IMR-90 (cell line): ENCODE results near the gene IP6K2. TPM values are rescaled to one million over a fixed set of nuclear protein-coding genes. Genes with fewer than 3 reads are reported as not detected.
A peak's percentile ranks its signal among the peaks of the same experiment; 100 is the strongest.

ENCODE experiments used
- ATAC-seq: fragments of 200-7000 bp; cut with Tn5 transposase; 2 replicates; pipeline ENCODE4 v1.9.1; 2020; ENCODE audit warnings: low read depth, mild to moderate bottlenecking, moderate library complexity
- BruUV-seq: library from RNA; stranded (reverse); fragments of 400-500 nt; replicated peaks from 2 replicates; lab custom pipeline; 2021; lab: Mats Ljungman, UMichigan
- CTCF ChIA-PET: fragments of 300-600 bp; formaldehyde crosslinking; extraction: SDS; loops from one replicate; lab custom pipeline; 2021; ENCODE audit warnings: antibody characterized with exemption; lab: Yijun Ruan, JAX
- POLR2A ChIA-PET: fragments of 300-600 bp; sonication (Branson Sonifier 250); formaldehyde crosslinking; loops from one replicate; lab custom pipeline; 2022; ENCODE audit warnings: antibody characterized with exemption; ENCODE audit not compliant: unreplicated experiment; lab: Charles Lee
- DNase-seq: peaks from one replicate; pipeline ENCODE4 v3.0.0; 2013
- H2AFZ ChIP-seq: replicated peaks from 2 replicates; pipeline ENCODE3; 2013; ENCODE audit warnings: low read length, mild to moderate bottlenecking; ENCODE audit not compliant: poor library complexity
- H2AK5ac ChIP-seq: 2 replicates; pipeline ENCODE4 v1.6.1; 2013; ENCODE audit warnings: low read depth, low read length, inconsistent platforms
- H2AK9ac ChIP-seq: replicated peaks from 2 replicates; pipeline ENCODE3; 2013; ENCODE audit warnings: mild to moderate bottlenecking, low read depth, low read length, moderate library complexity; ENCODE audit not compliant: poor library complexity
- H2BK120ac ChIP-seq: 2 replicates; pipeline ENCODE4 v1.6.1; 2013; ENCODE audit warnings: low read depth, low read length, inconsistent platforms
- H2BK15ac ChIP-seq: 3 replicates; pipeline ENCODE4 v1.6.1; 2013; ENCODE audit warnings: low read depth, low read length, inconsistent platforms
- H2BK20ac ChIP-seq: 2 replicates; pipeline ENCODE4 v1.6.1; 2013; ENCODE audit warnings: low read depth, mild to moderate bottlenecking, inconsistent platforms, low read length, moderate library complexity
- H2BK5ac ChIP-seq: 2 replicates; pipeline ENCODE4 v1.6.1; 2013; ENCODE audit warnings: mild to moderate bottlenecking, low read depth, low read length, inconsistent platforms; ENCODE audit not compliant: poor library complexity, severe bottlenecking
- H3K14ac ChIP-seq: replicated peaks from 2 replicates; pipeline ENCODE4 v1.6.1; 2013; ENCODE audit warnings: low read depth, low read length, inconsistent platforms
- H3K18ac ChIP-seq: 2 replicates; pipeline ENCODE4 v1.6.1; 2013; ENCODE audit warnings: low read depth, low read length, control low read depth
- H3K23ac ChIP-seq: 2 replicates; pipeline ENCODE4 v1.6.1; 2013; ENCODE audit warnings: low read depth, low read length, inconsistent platforms
- H3K27ac ChIP-seq: 2 replicates; pipeline ENCODE4 v1.5.1; 2013; ENCODE audit warnings: mild to moderate bottlenecking, control low read depth, low read length; ENCODE audit not compliant: insufficient read depth
- H3K27me3 ChIP-seq: 2 replicates; pipeline ENCODE4 v1.6.1; 2013; ENCODE audit warnings: low read length; ENCODE audit not compliant: control insufficient read depth, insufficient read depth
- H3K36me3 ChIP-seq: 2 replicates; pipeline ENCODE4 v1.6.1; 2013; ENCODE audit warnings: low read length, mixed read lengths; ENCODE audit not compliant: control insufficient read depth, insufficient read depth
- H3K4ac ChIP-seq: 2 replicates; pipeline ENCODE4 v1.6.1; 2013; ENCODE audit warnings: low read depth, low read length, inconsistent platforms
- H3K4me1 ChIP-seq: 2 replicates; pipeline ENCODE4 v1.6.1; 2013; ENCODE audit warnings: low read length, mixed read lengths; ENCODE audit not compliant: control insufficient read depth, insufficient read depth
- H3K4me2 ChIP-seq: 2 replicates; pipeline ENCODE4 v1.6.1; 2013; ENCODE audit warnings: low read depth, mild to moderate bottlenecking, control low read depth, low read length, moderate library complexity
- H3K4me3 ChIP-seq: 2 replicates; pipeline ENCODE4 v1.5.1; 2013; ENCODE audit warnings: low read depth, mild to moderate bottlenecking, control low read depth, low read length, moderate library complexity; ENCODE audit not compliant: insufficient read depth
- H3K56ac ChIP-seq: 2 replicates; pipeline ENCODE4 v1.6.1; 2013; ENCODE audit warnings: low read length, inconsistent platforms; ENCODE audit not compliant: insufficient read depth; ENCODE audit errors: extremely low read depth
- H3K79me1 ChIP-seq, 2 experiments: 2 replicates each; pipeline ENCODE4 v1.6.1; 2013; ENCODE audit warnings: low read length in 2 of 2, inconsistent platforms in 1 of 2, low read depth in 1 of 2
- H3K9ac ChIP-seq: 2 replicates; pipeline ENCODE4 v1.6.1; 2013; ENCODE audit warnings: low read depth, low read length, control low read depth
- H3K9me1 ChIP-seq: 2 replicates; pipeline ENCODE4 v1.6.1; 2013; ENCODE audit warnings: low read length, inconsistent platforms; ENCODE audit not compliant: insufficient read depth
- H3K9me3 ChIP-seq: 2 replicates; pipeline ENCODE4 v1.6.1; 2013; ENCODE audit warnings: low read length; ENCODE audit not compliant: control insufficient read depth, insufficient read depth
- H4K20me1 ChIP-seq: 2 replicates; pipeline ENCODE4 v1.6.1; 2013; ENCODE audit warnings: low read length, inconsistent platforms; ENCODE audit not compliant: insufficient read depth
- H4K5ac ChIP-seq: 2 replicates; pipeline ENCODE4 v1.6.1; 2013; ENCODE audit warnings: mild to moderate bottlenecking, low read depth, low read length, control low read depth
- H4K8ac ChIP-seq, 2 experiments: 2 replicates each; pipeline ENCODE4 v1.6.1; 2013; ENCODE audit warnings: low read depth in 2 of 2, low read length in 2 of 2, control low read depth in 1 of 2, inconsistent platforms in 1 of 2
- H4K91ac ChIP-seq: 2 replicates; pipeline ENCODE4 v1.6.1; 2013; ENCODE audit warnings: low read depth, low read length, inconsistent platforms; ENCODE audit not compliant: insufficient read depth
- CHD1 ChIP-seq: IDR thresholded peaks from 2 replicates; pipeline ENCODE4 v1.6.1; 2012; ENCODE audit warnings: low read depth, low read length, improper control_type of control experiment
- ELK1 ChIP-seq: fragments of 150-350 bp; IDR thresholded peaks from 2 replicates; pipeline ENCODE4 v1.6.1; 2016; ENCODE audit warnings: low read depth, mild to moderate bottlenecking, low read length, moderate library complexity, borderline replicate concordance
- FOS ChIP-seq: fragments of 150-350 bp; IDR thresholded peaks from 2 replicates; pipeline ENCODE4 v1.6.1; 2016; ENCODE audit warnings: low read depth, low read length
- MAZ ChIP-seq: IDR thresholded peaks from 2 replicates; pipeline ENCODE4 v1.6.1; 2012; ENCODE audit warnings: low read depth, mild to moderate bottlenecking, low read length, improper control_type of control experiment, moderate library complexity, borderline replicate concordance
- MXI1 ChIP-seq: IDR thresholded peaks from 2 replicates; pipeline ENCODE4 v1.6.1; 2012; ENCODE audit warnings: low read depth, mild to moderate bottlenecking, low read length, moderate library complexity, borderline replicate concordance
- NFE2L2 ChIP-seq: fragments of 150-350 bp; IDR thresholded peaks from 2 replicates; pipeline ENCODE4 v1.6.1; 2016; ENCODE audit warnings: low read depth, mild to moderate bottlenecking, low read length
- POLR2A ChIP-seq: IDR thresholded peaks from 2 replicates; pipeline ENCODE4 v1.6.1; 2012; ENCODE audit warnings: mild to moderate bottlenecking, low read depth, low read length
- RAD21 ChIP-seq: IDR thresholded peaks from 2 replicates; pipeline ENCODE4 v1.6.1; 2012; ENCODE audit warnings: low read length, improper control_type of control experiment
- RFX5 ChIP-seq: IDR thresholded peaks from 2 replicates; pipeline ENCODE4 v1.8.0; 2012; ENCODE audit warnings: low read depth, mild to moderate bottlenecking, low read length, moderate library complexity
- WGBS, 2 experiments: methylation state at CpG; one replicate each; pipeline versions ENCODE4 v1.1.5 to v1.1.7; 2013; ENCODE audit warnings: missing lambda C conversion rate in 2 of 2; ENCODE audit not compliant: insufficient read length in 1 of 2; ENCODE audit errors: extremely low coverage in 2 of 2; 5-methylcytosine and 5-hydroxymethylcytosine counted together
- dilution Hi-C: fragments of 300-500 bp; cut with HindIII; formaldehyde crosslinking; loops from one replicate; pipeline ENCODE4 v1.14.3; 2018; ENCODE audit warnings: low sequenced_read_pairs; ENCODE audit not compliant: unreplicated experiment
- in situ Hi-C: fragments of 300-500 bp; cut with MboI; formaldehyde crosslinking; loops from 3 replicates; pipeline ENCODE4 v1.14.3; 2019; ENCODE audit warnings: low sequenced_read_pairs, inconsistent platforms, mixed read lengths
- intact Hi-C: fragments of 100-400 bp; cut with micrococcal nuclease; formaldehyde crosslinking; loops from 2 replicates; pipeline ENCODE4 v1.10.0; 2022
- polyA plus RNA-seq, 3 experiments: library from polyadenylated mRNA; depleted of rRNA; stranded (reverse); fragments of >200 nt; gene quantifications; 2 replicates each; pipeline ENCODE4 v1.2.3, GENCODE V29; 2012; ENCODE audit warnings: low replicate concordance in 1 of 3
- total RNA-seq: library from RNA; depleted of rRNA; stranded (reverse); fragments of >200 nt; gene quantifications from 2 replicates; pipeline ENCODE4 v1.2.3, GENCODE V29; 2012
- TF ChIP-seq, protein P1 (sequence below): fragments of 150-350 bp; IDR thresholded peaks from 2 replicates; pipeline ENCODE4 v1.6.1; 2017; ENCODE audit warnings: mild to moderate bottlenecking, antibody characterized with exemption, low read length, low read depth

IP6K2 gene
- total and polyA plus RNA-seq, 2 of the 4 experiments (the other 2 are of a cell fraction), result 73.7 to 169 TPM

GRCh38 chr3:48680811-48681540 is 36.0 kb downstream of the IP6K2 start:
- TF ChIP-seq RFX5 (no peak), ELK1 (no peak), RAD21 (no peak), CHD1 (no peak), MAZ (no peak), NFE2L2 (no peak), MXI1 (no peak), FOS (no peak), POLR2A (no peak)
- TF ChIP-seq, protein P1, sequence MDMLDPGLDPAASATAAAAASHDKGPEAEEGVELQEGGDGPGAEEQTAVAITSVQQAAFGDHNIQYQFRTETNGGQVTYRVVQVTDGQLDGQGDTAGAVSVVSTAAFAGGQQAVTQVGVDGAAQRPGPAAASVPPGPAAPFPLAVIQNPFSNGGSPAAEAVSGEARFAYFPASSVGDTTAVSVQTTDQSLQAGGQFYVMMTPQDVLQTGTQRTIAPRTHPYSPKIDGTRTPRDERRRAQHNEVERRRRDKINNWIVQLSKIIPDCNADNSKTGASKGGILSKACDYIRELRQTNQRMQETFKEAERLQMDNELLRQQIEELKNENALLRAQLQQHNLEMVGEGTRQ, result no peak
- Histone ChIP-seq H2BK120ac (no peak overlapping the region), H3K4ac (no peak overlapping the region), H3K9ac (no peak overlapping the region), H4K91ac (no peak overlapping the region), H4K8ac (no peak overlapping the region), H2BK5ac (no peak overlapping the region), H4K5ac (no peak overlapping the region), H3K27me3 (no peaks in the 10 kb centered on the region), H3K27ac (no peak overlapping the region), H3K4me1 (peaks cover 34% of the 10 kb centered on the region), H4K20me1 (peaks cover 19% of the 10 kb centered on the region), H2AK9ac (peak overlapping the region; percentile 48), H3K9me1 (peaks cover 54% of the 10 kb centered on the region), H3K14ac (no peak overlapping the region), H3K36me3 (peaks cover 55% of the 10 kb centered on the region), H2AK5ac (no peak overlapping the region), H2BK20ac (no peak overlapping the region), H3K18ac (no peak overlapping the region), H3K79me1 (peaks cover 20 to 70% of the 10 kb centered on the region in 2 experiments; a peak in 3 of 4 replicates), H3K4me3 (no peak overlapping the region), H3K56ac (no peak overlapping the region), H3K4me2 (no peak overlapping the region), H2BK15ac (no peak overlapping the region), H3K23ac (no peak overlapping the region), H3K9me3 (no peaks in the 10 kb centered on the region), H2AFZ (no peak overlapping the region)
- in situ Hi-C loops (no loop called here), intact Hi-C loops (no loop called here), dilution Hi-C loops (no loop called here)
- WGBS, 2 experiments, result 87% methylated on average over 10 of the region's 17 CpGs; no CpG with 5 or more reads in 1 of the 2 experiments
- no peak for ATAC-seq
- BruUV-seq, result no TSS peak
- POLR2A ChIA-PET, result no interaction called here
- DNase-seq, result no peak
- CTCF ChIA-PET, result no interaction called here
